ENCODE results near the gene COX5A.
A peak's percentile ranks its signal among the peaks of the same experiment; 100 is the strongest.
"Not testable (repeated sequence)": the region's sequence is repeated elsewhere in the genome, so short reads cannot be mapped to it uniquely, and the experiment has no call there.

The COX5A gene

GRCh38 chr15:74956648-74957475 lies 19.0 kb upstream of the COX5A start, which contains the start of gene RPP25:
TSS of gene RPP25 (minus strand) at chr15:74956772. CDS start at chr15:74956583, 189 bp downstream.
- DNase-seq (ENCODE audit: extremely low spot score, insufficient read length, low read depth) (peak; percentile 75), FAIRE-seq (no peak)

- FAIRE-seq (peak; percentile 5), DNase-seq (ENCODE audit: extremely low spot score, insufficient read length, low read depth) (peak; percentile 55)
Measured at GRCh38 chr15:74955796-74956647, 18.1 kb upstream of the COX5A start.

GRCh38 chr15:74955017-74955416 lies 17.1 kb upstream of the COX5A start:
- no peak for DNase-seq (ENCODE audit: extremely low spot score, insufficient read length, low read depth)
- FAIRE-seq, result no peak

- DNase-seq (ENCODE audit: extremely low spot score, insufficient read length, low read depth), result no peak
- FAIRE-seq, result no peak
Measured at GRCh38 chr15:74954515-74954914, 16.6 kb upstream of the COX5A start.

- DNase-seq (ENCODE audit: extremely low spot score, insufficient read length, low read depth), result no peak
- FAIRE-seq, result no peak
Measured at GRCh38 chr15:74951006-74951405, 13.1 kb upstream of the COX5A start.

GRCh38 chr15:74950078-74950908 lies 12.4 kb upstream of the COX5A start:
- peak; percentile 42 for DNase-seq (ENCODE audit: extremely low spot score, insufficient read length, low read depth)

GRCh38 chr15:74937272-74937589 lies 642 bp downstream of the COX5A start:
- DNase-seq (ENCODE audit: extremely low spot score, insufficient read length, low read depth), result no peak
- FAIRE-seq, result no peak

More at GRCh38 chr15:74950078-74950908, 12.4 kb upstream of the COX5A start:
- FAIRE-seq, result peak; percentile 81

- FAIRE-seq; DNase-seq (ENCODE audit: extremely low spot score, insufficient read length, low read depth): not testable (repeated sequence)
Measured at GRCh38 chr15:74935193-74935592, 2.7 kb downstream of the COX5A start.

GRCh38 chr15:74933573-74933972 lies 4.3 kb downstream of the COX5A start:
- FAIRE-seq (no peak), DNase-seq (ENCODE audit: extremely low spot score, insufficient read length, low read depth) (no peak)

GRCh38 chr15:74928771-74929198 lies 9.1 kb downstream of the COX5A start:
- DNase-seq (ENCODE audit: extremely low spot score, insufficient read length, low read depth) (no peak), FAIRE-seq (no peak)

- FAIRE-seq (no peak), DNase-seq (ENCODE audit: extremely low spot score, insufficient read length, low read depth) (no peak)
Measured at GRCh38 chr15:74924525-74924924, 13.3 kb downstream of the COX5A start.

- DNase-seq (ENCODE audit: extremely low spot score, insufficient read length, low read depth), result no peak
Measured at GRCh38 chr15:74920456-74920855, 17.4 kb downstream of the COX5A start.

GRCh38 chr15:74917676-74918075 lies 20.2 kb downstream of the COX5A start:
- FAIRE-seq, result no peak

More at GRCh38 chr15:74920456-74920855, 17.4 kb downstream of the COX5A start:
- no peak for FAIRE-seq

GRCh38 chr15:74913799-74914198 lies 24.1 kb downstream of the COX5A start:
- DNase-seq (ENCODE audit: extremely low spot score, insufficient read length, low read depth); FAIRE-seq: not testable (repeated sequence)

More at GRCh38 chr15:74917676-74918075, 20.2 kb downstream of the COX5A start:
- DNase-seq (ENCODE audit: extremely low spot score, insufficient read length, low read depth), result no peak

GRCh38 chr15:74913041-74913440 lies 24.8 kb downstream of the COX5A start:
- DNase-seq (ENCODE audit: extremely low spot score, insufficient read length, low read depth) (no peak), FAIRE-seq (no peak)

GRCh38 chr15:74908635-74909034 lies 29.2 kb downstream of the COX5A start:
- DNase-seq (ENCODE audit: extremely low spot score, insufficient read length, low read depth) (no peak), FAIRE-seq (no peak)

- DNase-seq (ENCODE audit: extremely low spot score, insufficient read length, low read depth), result no peak
- FAIRE-seq, result no peak
Measured at GRCh38 chr15:74907163-74907870, 30.6 kb downstream of the COX5A start.

- FAIRE-seq, result peak; percentile 83
- peak; percentile 92 for DNase-seq (ENCODE audit: extremely low spot score, insufficient read length, low read depth)
Measured at GRCh38 chr15:74906450-74907162, 31.3 kb downstream of the COX5A start, which contains the start of gene FAM219B. TSS of gene FAM219B (minus strand) at chr15:74906851. CDS start at chr15:74906800, 51 bp downstream.

GRCh38 chr15:74906067-74906449 lies 31.8 kb downstream of the COX5A start:
- FAIRE-seq (no peak), DNase-seq (ENCODE audit: extremely low spot score, insufficient read length, low read depth) (no peak)

All from GM18507 (cell line).